Mammary epithelial cell (primary cell): ENCODE data around the gene PAQR7.

ENCODE experiments used
- EZH2 ChIP-seq: IDR thresholded peaks from 2 replicates; pipeline ENCODE4 v1.6.1; 2012; ENCODE audit warnings: low read length, inconsistent platforms, borderline replicate concordance
- TF ChIP-seq, protein P1 (sequence below), 2 donors: IDR thresholded peaks in 1 of 2; conservative IDR thresholded peaks in 1 of 2; 2 replicates each; pipeline ENCODE4 v1.5.1; 2011 to 2012; ENCODE audit warnings: inconsistent platforms in 2 of 2, low read length in 2 of 2, mild to moderate bottlenecking in 2 of 2, control low read depth in 1 of 2, low read depth in 1 of 2; ENCODE audit not compliant: insufficient read depth in 1 of 2; ENCODE audit errors: extremely low read depth in 1 of 2

- TF ChIP-seq, protein P1, sequence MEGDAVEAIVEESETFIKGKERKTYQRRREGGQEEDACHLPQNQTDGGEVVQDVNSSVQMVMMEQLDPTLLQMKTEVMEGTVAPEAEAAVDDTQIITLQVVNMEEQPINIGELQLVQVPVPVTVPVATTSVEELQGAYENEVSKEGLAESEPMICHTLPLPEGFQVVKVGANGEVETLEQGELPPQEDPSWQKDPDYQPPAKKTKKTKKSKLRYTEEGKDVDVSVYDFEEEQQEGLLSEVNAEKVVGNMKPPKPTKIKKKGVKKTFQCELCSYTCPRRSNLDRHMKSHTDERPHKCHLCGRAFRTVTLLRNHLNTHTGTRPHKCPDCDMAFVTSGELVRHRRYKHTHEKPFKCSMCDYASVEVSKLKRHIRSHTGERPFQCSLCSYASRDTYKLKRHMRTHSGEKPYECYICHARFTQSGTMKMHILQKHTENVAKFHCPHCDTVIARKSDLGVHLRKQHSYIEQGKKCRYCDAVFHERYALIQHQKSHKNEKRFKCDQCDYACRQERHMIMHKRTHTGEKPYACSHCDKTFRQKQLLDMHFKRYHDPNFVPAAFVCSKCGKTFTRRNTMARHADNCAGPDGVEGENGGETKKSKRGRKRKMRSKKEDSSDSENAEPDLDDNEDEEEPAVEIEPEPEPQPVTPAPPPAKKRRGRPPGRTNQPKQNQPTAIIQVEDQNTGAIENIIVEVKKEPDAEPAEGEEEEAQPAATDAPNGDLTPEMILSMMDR (conservative IDR thresholded peaks at IDR 0.05 in 1 of 2, IDR thresholded peaks at IDR 0.05 in 1 of 2; ENCODE audit: extremely low read depth in 1 of 2, insufficient read depth in 1 of 2, low read depth in 1 of 2, low read length in 2 of 2) = no peak
- no peak for TF ChIP-seq EZH2
Measured at GRCh38 chr1:25881266-25881665, 5.8 kb upstream of the PAQR7 start.
